Prostate gland (tissue), 2 donors: ENCODE data around the gene PAX2.

Source experiments
- POLR2A ChIP-seq: fragments of 450-650 bp; IDR thresholded peaks from one replicate; pipeline ENCODE4 v1.6.1; 2016; ENCODE audit warnings: antibody characterized with exemption, mild to moderate bottlenecking
- TF ChIP-seq, protein P1 (sequence below), 4 experiments: fragments of 200-600 bp in 2 of 4; fragments of 450-650 bp in 2 of 4; sonication (generic) in 2 of 4; IDR thresholded peaks; 1 replicate in 3 of 4; 2 replicates in 1 of 4; pipeline ENCODE4 v1.5.1; 2016 to 2019; ENCODE audit warnings: antibody characterized with exemption in 4 of 4, mild to moderate bottlenecking in 2 of 4, moderate library complexity in 2 of 4

DNA sequence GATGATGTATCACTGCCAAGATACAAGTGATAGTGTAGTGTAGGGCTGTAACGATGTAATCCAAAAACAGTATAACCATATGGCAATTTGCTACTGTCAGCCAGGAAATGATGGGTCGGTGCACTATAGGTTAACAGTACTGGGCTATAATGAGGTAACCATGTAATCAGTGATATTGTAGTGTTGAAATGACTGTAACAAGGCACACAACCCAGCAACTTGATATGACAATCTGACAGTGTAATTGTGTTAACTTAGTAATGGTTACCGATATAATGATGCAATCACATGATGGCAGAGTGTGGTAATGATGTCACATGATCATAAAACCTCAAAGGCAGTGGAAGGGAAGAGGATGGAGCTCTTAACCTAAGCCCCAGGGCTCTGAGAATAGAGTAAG lies 93.6 kb downstream of the PAX2 start:
- TF ChIP-seq, protein P1, sequence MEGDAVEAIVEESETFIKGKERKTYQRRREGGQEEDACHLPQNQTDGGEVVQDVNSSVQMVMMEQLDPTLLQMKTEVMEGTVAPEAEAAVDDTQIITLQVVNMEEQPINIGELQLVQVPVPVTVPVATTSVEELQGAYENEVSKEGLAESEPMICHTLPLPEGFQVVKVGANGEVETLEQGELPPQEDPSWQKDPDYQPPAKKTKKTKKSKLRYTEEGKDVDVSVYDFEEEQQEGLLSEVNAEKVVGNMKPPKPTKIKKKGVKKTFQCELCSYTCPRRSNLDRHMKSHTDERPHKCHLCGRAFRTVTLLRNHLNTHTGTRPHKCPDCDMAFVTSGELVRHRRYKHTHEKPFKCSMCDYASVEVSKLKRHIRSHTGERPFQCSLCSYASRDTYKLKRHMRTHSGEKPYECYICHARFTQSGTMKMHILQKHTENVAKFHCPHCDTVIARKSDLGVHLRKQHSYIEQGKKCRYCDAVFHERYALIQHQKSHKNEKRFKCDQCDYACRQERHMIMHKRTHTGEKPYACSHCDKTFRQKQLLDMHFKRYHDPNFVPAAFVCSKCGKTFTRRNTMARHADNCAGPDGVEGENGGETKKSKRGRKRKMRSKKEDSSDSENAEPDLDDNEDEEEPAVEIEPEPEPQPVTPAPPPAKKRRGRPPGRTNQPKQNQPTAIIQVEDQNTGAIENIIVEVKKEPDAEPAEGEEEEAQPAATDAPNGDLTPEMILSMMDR (IDR thresholded peaks at IDR 0.05), result no peak
- TF ChIP-seq POLR2A, result no peak
